K562 (cell line): ENCODE data around the gene HOXD9. TPM values are rescaled to one million over a fixed set of nuclear protein-coding genes. Genes with fewer than 3 reads are reported as not detected.

Experiments
- ATAC-seq: fragments of 200-7000 bp; cut with Tn5 transposase; 3 replicates; pipeline ENCODE4 v1.9.1; 2020; ENCODE audit warnings: moderate library complexity
- BruUV-seq: library from RNA; stranded (reverse); fragments of 400-500 nt; replicated peaks from 2 replicates; lab custom pipeline; 2021; lab: Mats Ljungman, UMichigan
- CTCF ChIA-PET: fragments of 300-600 bp; formaldehyde crosslinking; extraction: SDS; loops from one replicate; lab custom pipeline; 2021; ENCODE audit warnings: low intra/inter-chr PET ratio; lab: Yijun Ruan, JAX
- POLR2A ChIA-PET: fragments of 300-600, 350-650 bp; sonication (Branson Sonifier 250); formaldehyde crosslinking; extraction: SDS; loops from one replicate; lab custom pipeline; 2021; ENCODE audit warnings: antibody characterized with exemption, inconsistent platforms; lab: Yijun Ruan, JAX
- DNase-seq, 4 experiments: peaks; one replicate each; pipeline versions ENCODE4 v3.0.0 to v3.0.0-alpha.2; 2011 to 2018; ENCODE audit warnings: low spot score in 3 of 4, mixed read lengths in 3 of 4; ENCODE audit errors: extremely low read depth in 1 of 4
- FAIRE-seq: peaks from 2 replicates; lab custom pipeline; 2011; peaks lifted over from hg19 to GRCh38; lab: Jason Lieb, UNC
- H2AFZ ChIP-seq: 2 replicates; pipeline ENCODE4 v1.6.0; 2011; ENCODE audit warnings: low read depth, low read length, control low read depth, inconsistent platforms
- H3K27ac ChIP-seq: fragments of 200-600 bp; 3 replicates; pipeline ENCODE4 v1.8.0; 2011; ENCODE audit warnings: low read depth, mild to moderate bottlenecking, control low read depth, inconsistent platforms, low read length, moderate library complexity, mixed read lengths; ENCODE audit errors: extremely low read depth
- H3K27me3 ChIP-seq, 2 experiments: fragments of 300-600 bp in 1 of 2; 2 replicates in 1 of 2; 3 replicates in 1 of 2; pipeline versions ENCODE4 v1.6.0 to v1.8.0; 2011; ENCODE audit warnings: inconsistent platforms in 2 of 2, low read length in 2 of 2, mild to moderate bottlenecking in 1 of 2, mixed read lengths in 1 of 2, moderate library complexity in 1 of 2; ENCODE audit not compliant: control insufficient read depth in 2 of 2, insufficient read depth in 2 of 2
- H3K36me3 ChIP-seq: fragments of 300-600 bp; 3 replicates; pipeline ENCODE4 v1.8.0; 2011; ENCODE audit warnings: mild to moderate bottlenecking, low read length, inconsistent platforms; ENCODE audit not compliant: control insufficient read depth, insufficient read depth
- H3K4me1 ChIP-seq, 2 experiments: fragments of 200-600 bp in 1 of 2; replicated peaks in 1 of 2; 2 replicates in 1 of 2; 3 replicates in 1 of 2; pipeline versions ENCODE4 v1.5.1 to v1.8.0; 2011; ENCODE audit warnings: inconsistent platforms in 2 of 2, low read length in 2 of 2, mild to moderate bottlenecking in 1 of 2, mixed read lengths in 1 of 2, moderate library complexity in 1 of 2; ENCODE audit not compliant: control insufficient read depth in 2 of 2, insufficient read depth in 2 of 2
- H3K4me2 ChIP-seq: 2 replicates; pipeline ENCODE4 v1.6.1; 2011; ENCODE audit warnings: low read length, control low read depth, inconsistent platforms, mixed read lengths; ENCODE audit not compliant: insufficient read depth
- H3K4me3 ChIP-seq: fragments of 200-600 bp; sonication (generic), shearing (Covaris generic); 2 replicates; pipeline ENCODE4 v1.5.1; 2016; ENCODE audit warnings: control low read depth, inconsistent platforms
- H3K79me2 ChIP-seq: fragments of 200-600 bp; 3 replicates; pipeline ENCODE4 v1.8.0; 2011; ENCODE audit warnings: low read length, inconsistent platforms; ENCODE audit not compliant: control insufficient read depth, insufficient read depth
- H3K9ac ChIP-seq, 2 experiments: 2 replicates each; pipeline versions ENCODE4 v1.6.0 to v1.6.1; 2011; ENCODE audit warnings: low read depth in 2 of 2, low read length in 2 of 2, control low read depth in 1 of 2, inconsistent platforms in 1 of 2, mild to moderate bottlenecking in 1 of 2, mixed read lengths in 1 of 2; ENCODE audit not compliant: insufficient read depth in 1 of 2
- H3K9me1 ChIP-seq: one replicate; pipeline ENCODE4 v1.6.0; 2011; ENCODE audit warnings: inconsistent platforms, mild to moderate bottlenecking, low read length, moderate library complexity; ENCODE audit not compliant: control insufficient read depth, insufficient read depth
- H3K9me3 ChIP-seq: replicated peaks from 2 replicates; pipeline ENCODE4 v1.5.1; 2011; ENCODE audit warnings: low read depth, low read length, inconsistent platforms; ENCODE audit not compliant: control insufficient read depth, insufficient read depth
- H4K20me1 ChIP-seq: replicated peaks from 2 replicates; pipeline ENCODE4 v1.6.1; 2011; ENCODE audit warnings: low read length, inconsistent platforms, mixed read lengths; ENCODE audit not compliant: control insufficient read depth, insufficient read depth
- AFF1 ChIP-seq, 2 experiments: fragments of 450-650 bp; IDR thresholded peaks; 2 replicates each; pipeline ENCODE4 v1.6.1; 2018; ENCODE audit warnings: mild to moderate bottlenecking in 2 of 2, low read depth in 1 of 2; ENCODE audit not compliant: partially characterized antibody in 2 of 2
- IRF9 ChIP-seq: fragments of 450-650 bp; IDR thresholded peaks from 2 replicates; pipeline ENCODE4 v1.6.1; 2016; ENCODE audit warnings: missing biosample characterization, missing genetic modification characterization
- NUFIP1 ChIP-seq: fragments of 450-650 bp; IDR thresholded peaks from 2 replicates; pipeline ENCODE4 v1.6.1; 2018; ENCODE audit not compliant: partially characterized antibody
- SPI1 ChIP-seq: IDR thresholded peaks from 2 replicates; pipeline ENCODE4 v1.6.1; 2011; ENCODE audit warnings: low read depth, low read length, control low read depth, borderline replicate concordance
- WGBS: fragments of 100-300 bp; shearing (Covaris generic); methylation state at CpG from one replicate; pipeline ENCODE4 v1.1.6; 2016; ENCODE audit warnings: low coverage, mixed read lengths; ENCODE audit not compliant: insufficient coverage; ENCODE audit errors: missing lambda C conversion rate; 5-methylcytosine and 5-hydroxymethylcytosine counted together
- in situ Hi-C: fragments of 300-500 bp; cut with MboI; formaldehyde crosslinking; loops from 4 replicates; pipeline ENCODE4 v1.15.0; 2018; ENCODE audit warnings: inconsistent platforms, mixed read lengths
- intact Hi-C: fragments of 100-400 bp; cut with micrococcal nuclease; formaldehyde crosslinking; loops from 2 replicates; pipeline ENCODE4 v1.14.2; 2022
- polyA plus RNA-seq, 8 experiments: library from polyadenylated mRNA; depleted of rRNA in 4 of 8; stranded (reverse) in 5 of 8; unstranded in 3 of 8; fragments of >200 nt; fragmentation: Nextera tagmentation in 2 of 8; fragmentation: Illumina TruSeq in 1 of 8; extraction: Ambion mirVana in 2 of 8; extraction: Trizol in 1 of 8; gene quantifications; 2 replicates each; pipeline versions ENCODE4 v1.2.1 to v1.2.3, GENCODE V29; 2011 to 2014; ENCODE audit warnings: inconsistent platforms in 1 of 8, missing spikeins in 1 of 8
- total RNA-seq, 7 experiments: library from RNA; depleted of rRNA in 6 of 7; stranded (reverse); fragments of >200 nt in 6 of 7; fragmentation: Illumina TruSeq in 2 of 7; extraction: Trizol in 2 of 7; gene quantifications; 2 replicates each; pipeline versions ENCODE4 v1.2.1 to v1.2.3, GENCODE V29; 2011 to 2021; ENCODE audit warnings: low replicate concordance in 1 of 7

HOXD9 gene
- total and polyA plus RNA-seq, 9 of the 15 experiments (the other 6 are each of a cell fraction or from before 2014, with no cell fraction given): not detected

DNA sequence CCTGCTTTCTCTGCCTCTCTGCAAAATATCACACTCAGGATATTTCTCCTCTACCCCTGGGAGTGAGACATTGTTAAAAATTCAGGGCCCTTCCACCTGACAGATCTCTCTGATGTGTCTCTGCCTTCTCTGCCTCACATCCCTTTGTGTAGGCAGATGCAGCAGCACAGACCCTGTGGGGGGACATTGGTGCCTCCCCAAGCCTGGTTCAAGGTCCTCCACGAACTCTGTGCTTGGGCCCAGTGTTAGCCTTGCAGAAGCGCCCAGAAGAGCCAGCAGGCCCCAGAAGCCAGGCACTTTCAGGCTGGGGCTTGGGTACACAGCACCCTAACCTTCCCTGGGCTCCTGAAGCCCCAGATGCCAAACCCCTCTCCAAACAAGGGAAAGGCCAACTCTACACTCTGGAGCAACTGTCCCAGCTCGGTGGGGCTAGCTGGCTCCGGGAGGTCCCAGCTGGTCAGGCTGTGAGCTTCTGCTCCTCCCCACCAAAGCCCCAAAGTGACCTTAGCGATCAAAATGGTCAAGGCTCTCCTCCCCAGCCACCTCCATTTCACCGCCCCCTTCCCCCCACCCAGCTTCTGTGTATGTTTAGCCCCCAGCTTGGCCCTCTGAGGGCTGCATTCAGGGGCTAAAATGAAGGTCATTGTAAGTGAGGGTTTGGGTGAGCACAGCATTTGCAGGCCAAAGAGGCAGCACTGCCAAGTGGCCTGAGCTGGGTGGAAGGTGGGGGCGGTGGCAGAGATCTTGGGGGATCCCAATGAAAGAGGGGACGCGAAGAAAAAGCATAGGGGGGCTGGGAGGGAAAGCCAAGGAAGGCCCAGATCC is 2.6 kb downstream of the HOXD9 start (continued):
- no peak for TF ChIP-seq AFF1 (IDR thresholded peaks at IDR 0.05; ENCODE audit: low read depth in 1 of 2, partially characterized antibody in 2 of 2)
- no peak for TF ChIP-seq IRF9 (tag)

DNA sequence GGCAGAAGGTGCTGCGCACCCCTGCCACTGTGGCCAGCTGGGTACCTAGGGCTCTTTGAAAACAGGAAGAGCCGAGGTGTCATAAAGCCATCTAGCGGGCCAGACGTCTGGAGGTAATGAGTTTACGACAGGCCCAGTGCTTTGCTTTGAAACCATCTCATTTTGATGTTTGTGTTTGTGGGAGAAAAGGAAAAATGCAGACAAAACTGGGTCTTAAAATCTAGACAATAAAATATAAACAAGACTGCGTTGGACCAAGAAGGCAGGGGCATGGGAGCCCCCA is 3.2 kb downstream of the HOXD9 start:
- Histone ChIP-seq H3K9me3 (no peaks in the 10 kb centered on the region), H3K27me3 (peaks cover 69 to 80% of the 10 kb centered on the region in 2 experiments), H3K79me2 (no peaks in the 10 kb centered on the region), H3K27ac (no peak overlapping the region), H3K4me2 (no peak overlapping the region), H3K9ac (no peak overlapping the region), H3K9me1 (no peaks in the 10 kb centered on the region), H4K20me1 (0 out of 2 replicates have a peak, but pooled peaks cover 8% of the 10 kb centered on the region), H3K36me3 (no peaks in the 10 kb centered on the region), H3K4me3 (no peak overlapping the region), H2AFZ (no peak overlapping the region), H3K4me1 (peaks cover 0 to 40% of the 10 kb centered on the region in 2 experiments; a peak in 2 of 5 replicates)
- CTCF ChIA-PET: no interaction called here
- no peak for DNase-seq
- ATAC-seq: no peak
- POLR2A ChIA-PET: interaction anchor here (0.6 to 1.5 kb wide), 2 partner anchors 325 to 528 kb away, joined by 3 to 5 read pairs; no protein-coding TSS in a partner anchor
- in situ Hi-C loops: loop anchor here (5.0 to 25.0 kb wide), 4 partner anchors 512 to 1637 kb away; no protein-coding TSS in a partner anchor
- intact Hi-C loops: loop anchor here (2.0 to 5.0 kb wide), 4 partner anchors 427 to 1021 kb away; no protein-coding TSS in a partner anchor
- WGBS: under 1% methylated on average over 6 of the region's 6 CpGs
- TF ChIP-seq SPI1 (peak; percentile 38; the same call in 1 of the 2 replicates), NUFIP1 (no peak)
- FAIRE-seq: no peak
- no TSS peak for BruUV-seq
